Activated CD4-positive, alpha-beta T cell treated with anti-CD3 and anti-CD28 coated beads for 36 hours (primary cell): ENCODE measurements around the gene HIVEP3. TPM values are rescaled to one million over a fixed set of nuclear protein-coding genes. Genes with fewer than 3 reads are reported as not detected.

Experiments
- ATAC-seq: fragments of 200-7000 bp; cut with Tn5 transposase; one replicate; pipeline ENCODE4 v1.10.0; 2021; ENCODE audit warnings: mild to moderate bottlenecking, moderate library complexity
- CTCF ChIA-PET: fragments of 350-600 bp; sonication (Branson Sonifier 250); formaldehyde crosslinking; loops from one replicate; lab custom pipeline; 2021; ENCODE audit warnings: antibody characterized with exemption; lab: Charles Lee
- POLR2A ChIA-PET: fragments of 350-600 bp; sonication (Branson Sonifier 250); formaldehyde crosslinking; loops from one replicate; lab custom pipeline; 2021; ENCODE audit warnings: antibody characterized with exemption, inconsistent platforms; lab: Charles Lee
- DNase-seq: peaks from one replicate; pipeline ENCODE4 v3.0.0-alpha.2; 2020
- H3K27ac Mint-ChIP-seq: one replicate; pipeline ENCODE4 v1.8.0; 2021; ENCODE audit warnings: mixed read lengths
- H3K27me3 Mint-ChIP-seq: one replicate; pipeline ENCODE4 v1.8.0; 2021; ENCODE audit warnings: mixed read lengths
- H3K36me3 Mint-ChIP-seq: one replicate; pipeline ENCODE4 v1.8.0; 2021; ENCODE audit warnings: low read depth, mixed read lengths
- H3K4me1 Mint-ChIP-seq: one replicate; pipeline ENCODE4 v1.8.0; 2021; ENCODE audit warnings: mixed read lengths
- H3K4me3 Mint-ChIP-seq: one replicate; pipeline ENCODE4 v1.8.0; 2021; ENCODE audit warnings: mild to moderate bottlenecking, moderate library complexity, mixed read lengths
- H3K9me3 Mint-ChIP-seq: one replicate; pipeline ENCODE4 v1.8.0; 2021; ENCODE audit warnings: low read depth, mixed read lengths
- intact Hi-C, 2 experiments: fragments of 100-400 bp; cut with DNase I in 1 of 2; cut with micrococcal nuclease in 1 of 2; formaldehyde crosslinking; loops; one replicate each; pipeline versions ENCODE4 v1.14.2 to v1.15.1; 2022 to 2024; cut with DNase I, micrococcal nuclease
- total RNA-seq, 2 experiments: library from RNA; stranded (reverse); gene quantifications; one replicate each; pipeline ENCODE4 v1.2.3, GENCODE V29; 2021

The HIVEP3 gene
- total RNA-seq, 2 experiments from 2014 or later = 29.4 to 39.6 TPM

- H3K27ac Mint-ChIP-seq = no peak overlapping the region
- H3K27me3 Mint-ChIP-seq = peaks cover 2% of the 10 kb centered on the region
- ChIA-PET POLR2A (no interaction called here), CTCF (interaction anchor here (0.7 kb wide), 1 partner anchor 655 kb away, joined by 3 read pairs; no protein-coding TSS in a partner anchor)
- intact Hi-C loops = no loop called here
- DNase-seq = no peak
- no peak for ATAC-seq
- no peaks in the 10 kb centered on the region for H3K36me3 Mint-ChIP-seq
- no peak overlapping the region for H3K4me3 Mint-ChIP-seq
- no peaks in the 10 kb centered on the region for H3K4me1 Mint-ChIP-seq
- no peaks in the 10 kb centered on the region for H3K9me3 Mint-ChIP-seq
Measured at GRCh38 chr1:41833519-41834000, 85.2 kb downstream of the HIVEP3 start.

GRCh38 chr1:41830726-41831125 is 88.0 kb downstream of the HIVEP3 start:
- CTCF ChIA-PET = interaction anchor here (1.0 to 1.3 kb wide), 2 partner anchors 10 to 17 kb away, joined by 3 to 4 read pairs; no protein-coding TSS in a partner anchor
- ATAC-seq (no peak), DNase-seq (no peak)
- no peaks in the 10 kb centered on the region for H3K4me1 Mint-ChIP-seq
- peaks cover 2% of the 10 kb centered on the region for H3K27me3 Mint-ChIP-seq
- POLR2A ChIA-PET = no interaction called here
- H3K36me3 Mint-ChIP-seq = no peaks in the 10 kb centered on the region
- H3K27ac Mint-ChIP-seq = no peak overlapping the region
- no peaks in the 10 kb centered on the region for H3K9me3 Mint-ChIP-seq
- no peak overlapping the region for H3K4me3 Mint-ChIP-seq
- intact Hi-C loops = no loop called here

GRCh38 chr1:41827991-41828570 is 90.6 kb downstream of the HIVEP3 start:
- Mint-ChIP-seq H3K27me3 (no peaks in the 10 kb centered on the region), H3K36me3 (no peaks in the 10 kb centered on the region), H3K4me1 (no peaks in the 10 kb centered on the region), H3K27ac (no peak overlapping the region), H3K9me3 (no peaks in the 10 kb centered on the region), H3K4me3 (no peak overlapping the region)
- ChIA-PET CTCF (no interaction called here), POLR2A (no interaction called here)
- no peak for DNase-seq
- intact Hi-C loops = loop anchor here in 1 of 2 experiments (10.0 kb wide), 1 partner anchor 327 kb away; the partner anchor contains the start of gene GUCA2B
- ATAC-seq = no peak

- no peaks in the 10 kb centered on the region for H3K9me3 Mint-ChIP-seq
- no peaks in the 10 kb centered on the region for H3K36me3 Mint-ChIP-seq
- DNase-seq (no peak), ATAC-seq (no peak)
- ChIA-PET POLR2A (no interaction called here), CTCF (interaction anchor here (0.7 kb wide), 1 partner anchor 10 kb away, joined by 3 read pairs; no protein-coding TSS in a partner anchor)
- no peak overlapping the region for H3K4me3 Mint-ChIP-seq
- intact Hi-C loops = loop anchor here in 1 of 2 experiments (10.0 kb wide), 1 partner anchor 331 kb away; the partner anchor contains the start of gene GUCA2B
- no peaks in the 10 kb centered on the region for H3K27me3 Mint-ChIP-seq
- H3K4me1 Mint-ChIP-seq = peaks cover 9% of the 10 kb centered on the region
- H3K27ac Mint-ChIP-seq = no peak overlapping the region
Measured at GRCh38 chr1:41823471-41823870, 95.3 kb downstream of the HIVEP3 start.

- Mint-ChIP-seq H3K4me3 (no peak overlapping the region), H3K9me3 (no peaks in the 10 kb centered on the region), H3K27ac (no peak overlapping the region), H3K27me3 (no peaks in the 10 kb centered on the region), H3K36me3 (no peaks in the 10 kb centered on the region), H3K4me1 (peaks cover 9% of the 10 kb centered on the region)
- DNase-seq = no peak
- intact Hi-C loops = loop anchor here in 1 of 2 experiments (10.0 kb wide), 1 partner anchor 332 kb away; the partner anchor contains the start of gene GUCA2B
- ATAC-seq = no peak
- ChIA-PET POLR2A (no interaction called here), CTCF (interaction anchor here (0.6 kb wide), 1 partner anchor 42 kb away, joined by 3 read pairs; no protein-coding TSS in a partner anchor)
Measured at GRCh38 chr1:41822866-41823265, 95.9 kb downstream of the HIVEP3 start.

- ATAC-seq (no peak), DNase-seq (no peak)
- H3K36me3 Mint-ChIP-seq = no peaks in the 10 kb centered on the region
- ChIA-PET CTCF (no interaction called here), POLR2A (no interaction called here)
- no peaks in the 10 kb centered on the region for H3K27me3 Mint-ChIP-seq
- no peak overlapping the region for H3K27ac Mint-ChIP-seq
- H3K4me1 Mint-ChIP-seq = peaks cover 9% of the 10 kb centered on the region
- H3K9me3 Mint-ChIP-seq = no peaks in the 10 kb centered on the region
- intact Hi-C loops = loop anchor here in 1 of 2 experiments (10.0 kb wide), 2 partner anchors 215 to 335 kb away; partner anchors contain the start of gene GUCA2B
- no peak overlapping the region for H3K4me3 Mint-ChIP-seq
Measured at GRCh38 chr1:41819843-41820242, 98.9 kb downstream of the HIVEP3 start.

GRCh38 chr1:41819069-41819468 is 99.7 kb downstream of the HIVEP3 start:
- Mint-ChIP-seq H3K36me3 (no peaks in the 10 kb centered on the region), H3K27me3 (no peaks in the 10 kb centered on the region), H3K4me1 (peaks cover 9% of the 10 kb centered on the region), H3K4me3 (no peak overlapping the region), H3K9me3 (no peaks in the 10 kb centered on the region), H3K27ac (no peak overlapping the region)
- ATAC-seq (no peak), DNase-seq (no peak)
- ChIA-PET CTCF (interaction anchor here (0.7 kb wide), 1 partner anchor 31 kb away, joined by 3 read pairs; no protein-coding TSS in a partner anchor), POLR2A (no interaction called here)
- intact Hi-C loops = loop anchor here in 1 of 2 experiments (10.0 kb wide), 1 partner anchor 216 kb away; no protein-coding TSS in a partner anchor

- ChIA-PET CTCF (interaction anchor here (1.5 kb wide), 1 partner anchor 9 kb away, joined by 4 read pairs; no protein-coding TSS in a partner anchor), POLR2A (no interaction called here)
- no peaks in the 10 kb centered on the region for H3K27me3 Mint-ChIP-seq
- ATAC-seq = no peak
- H3K4me1 Mint-ChIP-seq = peaks cover 20% of the 10 kb centered on the region
- H3K36me3 Mint-ChIP-seq = no peaks in the 10 kb centered on the region
- no peaks in the 10 kb centered on the region for H3K9me3 Mint-ChIP-seq
- H3K4me3 Mint-ChIP-seq = no peak overlapping the region
- H3K27ac Mint-ChIP-seq = no peak overlapping the region
- intact Hi-C loops = loop anchor here in 1 of 2 experiments (10.0 kb wide), 1 partner anchor 219 kb away; no protein-coding TSS in a partner anchor
- DNase-seq = no peak
Measured at GRCh38 chr1:41816061-41816460, 102.7 kb downstream of the HIVEP3 start.

GRCh38 chr1:41813755-41814745 is 104.7 kb downstream of the HIVEP3 start:
- Mint-ChIP-seq H3K4me1 (peaks cover 34% of the 10 kb centered on the region), H3K36me3 (no peaks in the 10 kb centered on the region), H3K4me3 (no peak overlapping the region), H3K27ac (no peak overlapping the region), H3K9me3 (no peaks in the 10 kb centered on the region), H3K27me3 (no peaks in the 10 kb centered on the region)
- ChIA-PET POLR2A (no interaction called here), CTCF (interaction anchor here (0.5 to 0.7 kb wide), 3 partner anchors 10 to 217 kb away, joined by 3 to 4 read pairs (median 3); no protein-coding TSS in a partner anchor)
- DNase-seq (no peak), ATAC-seq (no peak)
- intact Hi-C loops = loop anchor here (2.0 to 10.0 kb wide), 5 partner anchors 77 to 358 kb away; no protein-coding TSS in a partner anchor

- Mint-ChIP-seq H3K36me3 (no peaks in the 10 kb centered on the region), H3K27me3 (no peaks in the 10 kb centered on the region), H3K4me1 (peaks cover 37% of the 10 kb centered on the region), H3K4me3 (no peak overlapping the region), H3K27ac (no peak overlapping the region), H3K9me3 (no peaks in the 10 kb centered on the region)
- CTCF ChIA-PET = interaction anchor here (0.5 to 0.7 kb wide), 3 partner anchors 11 to 126 kb away, joined by 3 read pairs; no protein-coding TSS in a partner anchor
- DNase-seq = no peak
- POLR2A ChIA-PET = no interaction called here
- no peak for ATAC-seq
- intact Hi-C loops = loop anchor here (2.0 to 10.0 kb wide), 5 partner anchors 78 to 359 kb away; no protein-coding TSS in a partner anchor
Measured at GRCh38 chr1:41813226-41813625, 105.5 kb downstream of the HIVEP3 start.
